ENCODE data around the gene METTL9.
"Not testable (repeated sequence)": the region's sequence is repeated elsewhere in the genome, so short reads cannot be mapped to it uniquely, and the experiment has no call there.

The METTL9 gene

DNA sequence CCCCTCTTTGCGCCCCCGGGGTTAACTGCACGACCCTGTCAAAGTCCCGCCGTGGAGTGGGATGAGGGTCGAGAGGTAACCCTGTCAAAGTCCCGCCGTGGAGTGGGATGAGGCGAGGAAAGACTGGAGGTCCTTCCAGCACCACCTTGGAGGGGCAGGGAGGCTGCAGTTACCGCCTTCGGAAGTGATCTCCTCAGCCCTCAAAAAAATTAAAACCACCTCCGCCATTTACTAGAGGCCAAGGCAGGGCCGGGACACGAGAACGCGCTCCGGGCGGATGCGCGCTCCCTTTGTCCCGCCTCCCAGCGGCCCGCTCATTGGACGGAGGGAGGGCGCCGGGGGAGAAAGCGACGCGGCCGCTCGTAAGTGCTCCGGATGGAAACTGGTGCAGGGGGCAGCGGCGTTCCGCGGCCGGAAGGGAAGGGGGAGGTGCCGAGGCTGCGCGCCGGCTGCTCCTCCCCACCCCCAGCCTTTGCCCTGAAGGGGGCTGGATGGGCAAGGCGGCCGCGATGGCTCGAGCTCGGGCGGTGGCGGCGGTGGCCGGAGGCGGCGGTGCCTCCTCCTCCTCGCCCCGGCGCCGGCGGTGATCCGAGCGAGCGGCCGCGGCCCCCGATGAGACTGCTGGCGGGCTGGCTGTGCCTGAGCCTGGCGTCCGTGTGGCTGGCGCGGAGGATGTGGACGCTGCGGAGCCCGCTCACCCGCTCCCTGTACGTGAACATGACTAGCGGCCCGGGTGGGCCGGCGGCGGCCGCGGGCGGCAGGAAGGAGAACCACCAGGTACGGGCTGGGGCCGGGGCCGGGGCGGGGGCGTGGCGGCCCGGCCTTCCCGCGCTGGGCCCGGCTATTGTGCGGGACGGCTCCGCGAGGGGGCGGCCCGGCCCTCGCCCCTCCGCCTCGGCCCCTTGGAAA, at the start of gene METTL9:
Gene METTL9, plus strand, starts transcription at position 456 of the 909 bp plus-strand sequence. Its CDS starts 157 bp downstream, at position 613.
- in situ Hi-C loops (cut with MboI; ENCODE audit: low sequenced_read_pairs) = loop anchor here (25.0 kb wide), 1 partner anchor 338 kb away; no protein-coding TSS in a partner anchor

DNA sequence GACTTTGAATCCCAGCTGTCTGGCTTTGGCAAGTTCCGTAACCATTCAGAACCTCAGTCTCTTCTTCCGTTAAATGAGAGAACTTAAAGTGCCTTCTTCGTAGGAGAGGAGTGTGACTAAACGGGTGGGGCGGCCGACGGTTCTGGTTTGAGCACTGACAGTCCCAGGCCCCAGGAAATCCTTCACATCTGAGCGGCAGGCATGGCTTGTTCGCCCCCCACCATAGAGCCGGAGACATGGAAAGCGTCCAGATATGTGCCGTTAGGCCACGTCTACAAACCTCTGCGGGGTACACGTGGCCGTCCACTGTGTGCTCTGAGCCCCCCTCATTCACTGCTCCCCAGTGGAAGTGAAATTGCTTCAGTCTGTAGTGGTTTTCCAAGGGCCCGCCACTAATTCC, 49.4 kb upstream of the METTL9 start:
- in situ Hi-C loops (cut with MboI; ENCODE audit: low sequenced_read_pairs) = not testable (repeated sequence)

DNA sequence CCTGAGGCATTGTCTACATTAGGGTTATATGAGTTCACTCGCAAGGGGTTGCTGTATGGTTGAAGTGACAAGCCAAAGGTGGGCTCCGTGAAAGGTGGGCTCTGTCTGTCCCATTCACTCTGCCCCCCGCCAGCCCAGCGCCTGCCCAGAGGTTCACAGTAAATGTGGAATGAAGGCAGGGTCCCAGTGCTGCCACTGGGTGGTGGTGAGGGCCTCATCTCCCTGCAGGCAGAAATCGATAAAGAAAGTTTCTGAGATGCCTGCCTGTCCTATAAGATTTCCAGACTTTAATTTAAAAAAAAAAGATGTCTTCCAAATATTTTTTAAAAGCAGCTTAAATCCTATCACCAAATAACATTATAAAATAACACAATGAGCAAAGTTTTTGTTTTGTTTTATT, 48.9 kb upstream of the METTL9 start:
- in situ Hi-C loops (cut with MboI; ENCODE audit: low sequenced_read_pairs) = not testable (repeated sequence)

DNA sequence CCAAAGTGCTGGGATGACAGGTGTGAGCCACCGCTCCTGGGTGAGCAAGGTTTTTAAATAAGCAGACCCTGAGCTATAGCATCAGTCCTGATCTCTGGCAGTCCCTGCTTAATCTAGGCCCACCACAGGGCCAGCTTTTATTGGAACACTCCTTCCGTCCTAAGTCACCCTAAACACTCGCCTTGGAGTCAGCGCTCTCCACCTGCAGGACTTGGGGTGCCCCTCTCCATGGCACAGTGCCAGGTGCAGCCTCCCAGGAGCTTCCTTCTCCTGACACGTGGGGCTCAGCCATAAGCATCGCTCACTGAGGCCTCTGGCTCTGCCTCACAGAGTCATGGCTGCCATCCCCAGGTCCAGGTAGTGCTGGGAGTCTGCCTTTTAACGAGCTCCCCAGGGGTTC, 48.3 kb upstream of the METTL9 start:
- in situ Hi-C loops (cut with MboI; ENCODE audit: low sequenced_read_pairs) = not testable (repeated sequence)

DNA sequence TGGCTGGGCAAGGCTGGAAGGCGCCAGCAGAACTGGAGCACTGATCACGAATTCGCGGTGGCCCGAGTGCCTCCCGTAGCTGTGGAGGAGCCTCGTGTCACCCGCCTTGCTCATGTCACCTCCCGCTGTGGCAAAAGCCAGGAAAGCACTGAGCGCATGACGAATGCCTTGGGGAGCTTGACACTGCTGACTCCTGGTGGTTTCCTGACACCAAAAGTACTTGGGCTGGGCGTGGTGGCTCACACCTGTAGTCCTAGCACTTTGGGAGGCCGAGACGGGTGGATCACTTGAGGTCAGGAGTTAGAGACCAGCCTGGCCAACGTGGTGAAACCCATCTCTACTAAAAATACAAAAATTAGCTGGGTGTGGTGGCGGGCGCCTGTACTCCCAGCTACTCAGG, 47.8 kb upstream of the METTL9 start:
- in situ Hi-C loops (cut with MboI; ENCODE audit: low sequenced_read_pairs) = not testable (repeated sequence)

DNA sequence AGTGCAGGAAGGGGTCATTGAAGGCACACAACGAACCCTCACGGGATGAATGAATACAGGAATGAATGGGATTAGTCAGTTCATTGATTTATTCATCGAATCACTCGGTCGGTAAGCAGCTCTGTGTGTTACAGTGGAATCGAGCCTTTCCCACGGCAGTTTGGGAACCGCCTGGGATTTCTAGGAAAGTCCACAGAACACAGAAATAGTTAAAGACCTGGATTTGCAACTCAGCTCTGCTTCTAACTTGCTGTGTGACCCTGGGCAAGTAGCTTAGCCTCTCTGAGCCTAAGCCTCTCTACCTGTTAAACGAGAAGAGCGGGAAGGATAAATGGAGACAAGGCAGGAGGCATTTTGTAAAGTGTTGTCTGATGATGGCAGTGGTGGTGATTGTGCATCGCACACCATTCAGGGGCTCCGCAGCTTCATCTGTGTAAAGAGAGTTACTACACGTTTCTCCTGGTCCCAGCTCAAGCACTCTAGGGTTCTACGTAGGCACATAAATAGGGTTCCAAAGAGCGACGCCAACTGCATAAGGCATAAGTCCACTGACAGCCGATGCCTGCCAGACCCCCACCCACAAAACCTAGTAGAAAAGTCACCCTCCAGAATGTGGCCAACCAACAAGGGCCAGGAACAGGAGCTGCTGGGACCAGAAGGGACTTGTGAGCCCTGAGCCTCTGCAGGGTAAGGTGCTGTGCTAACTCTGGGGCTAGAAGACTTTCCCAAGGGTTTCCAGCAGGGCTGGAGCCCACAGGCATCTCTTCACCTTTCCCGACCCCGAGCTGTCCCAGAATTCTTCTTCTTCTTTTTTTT, 45.7 kb upstream of the METTL9 start:
- in situ Hi-C loops (cut with MboI; ENCODE audit: low sequenced_read_pairs) = not testable (repeated sequence)

DNA sequence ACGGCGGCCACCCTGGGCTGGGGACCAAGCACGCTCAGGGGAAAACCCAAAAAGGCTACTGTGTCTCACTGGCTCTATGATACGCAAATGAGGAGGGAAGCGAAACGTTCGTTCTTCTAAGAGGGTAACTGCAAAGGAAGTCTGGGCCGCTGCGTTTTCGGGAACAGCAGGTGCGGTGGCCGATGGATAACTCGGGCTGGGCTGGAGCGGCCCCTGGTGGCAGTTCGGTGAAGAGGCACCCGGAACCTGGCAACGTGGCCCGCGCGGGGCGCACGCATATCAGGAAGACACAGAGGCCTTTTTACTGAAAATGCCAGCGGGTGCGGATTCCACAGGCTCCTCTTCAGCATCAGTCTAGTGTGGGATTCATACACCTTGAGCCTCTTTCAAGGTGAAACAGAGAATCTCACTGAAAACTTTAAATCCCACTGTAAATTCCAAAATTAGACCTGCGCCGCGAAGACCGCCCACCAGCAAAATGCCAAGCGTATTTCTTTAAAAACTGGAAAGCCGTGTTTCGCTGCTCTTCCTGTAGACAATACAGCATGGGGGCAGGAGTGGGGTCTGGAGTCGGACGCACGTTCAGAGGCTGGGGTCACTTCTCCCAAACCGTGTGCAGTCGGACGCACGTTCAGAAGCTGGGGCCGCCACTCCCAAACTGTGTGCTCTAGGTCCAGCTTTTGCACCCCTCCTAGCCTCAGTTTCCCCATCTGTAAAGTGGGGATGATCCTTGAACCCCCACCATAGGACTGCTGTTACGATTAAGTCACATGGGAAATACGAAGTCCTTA, 44.4 kb upstream of the METTL9 start:
- in situ Hi-C loops (cut with MboI; ENCODE audit: low sequenced_read_pairs) = no loop called here

DNA sequence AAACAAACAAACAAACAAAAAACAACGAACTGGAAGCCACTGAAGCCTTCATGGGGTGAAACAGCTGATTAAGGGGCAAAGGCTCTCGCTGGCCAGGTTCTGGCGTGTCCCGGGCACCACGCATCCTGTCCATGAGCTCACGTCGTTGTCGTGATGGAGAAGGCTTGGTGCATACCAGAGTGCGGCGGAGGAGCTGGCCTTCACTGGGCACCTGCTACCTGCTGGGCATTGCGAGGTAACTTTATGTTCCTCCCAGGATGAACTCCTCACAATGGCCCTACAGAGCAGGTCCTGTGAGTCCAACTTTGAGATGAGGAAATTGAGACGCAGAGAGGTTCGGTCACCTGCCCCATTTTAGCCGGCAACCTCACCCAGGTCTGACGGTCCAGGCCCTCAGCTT, 43.8 kb upstream of the METTL9 start:
- in situ Hi-C loops (cut with MboI; ENCODE audit: low sequenced_read_pairs) = not testable (repeated sequence)

DNA sequence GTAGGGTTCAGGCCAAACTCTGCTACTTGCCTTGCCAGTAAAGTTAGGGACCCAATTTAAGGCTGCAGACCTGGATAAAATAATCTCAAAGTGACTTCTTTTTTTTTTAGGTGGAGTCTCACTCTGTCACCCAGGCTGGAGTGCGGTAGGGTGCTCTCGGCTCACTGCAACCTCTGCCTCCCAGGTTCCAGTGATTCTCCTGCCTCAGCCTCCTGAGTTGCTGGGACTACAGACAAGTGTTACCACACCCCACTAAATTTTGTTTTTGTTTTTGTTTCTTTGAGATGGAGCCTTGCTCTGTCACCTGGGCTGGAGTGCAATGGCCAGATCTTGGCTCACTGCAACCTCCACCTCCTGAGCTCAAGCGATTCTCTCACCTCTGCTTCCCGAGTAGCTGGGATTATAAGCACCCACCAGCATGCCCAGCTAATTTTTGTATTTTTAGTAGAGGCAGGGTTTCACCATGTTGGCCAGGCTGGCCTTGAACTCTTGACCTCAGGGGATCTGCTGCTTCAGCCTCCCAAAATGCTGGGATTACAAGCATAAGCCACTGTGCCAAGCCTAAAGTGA, 43.3 kb upstream of the METTL9 start:
- in situ Hi-C loops (cut with MboI; ENCODE audit: low sequenced_read_pairs) = not testable (repeated sequence)

DNA sequence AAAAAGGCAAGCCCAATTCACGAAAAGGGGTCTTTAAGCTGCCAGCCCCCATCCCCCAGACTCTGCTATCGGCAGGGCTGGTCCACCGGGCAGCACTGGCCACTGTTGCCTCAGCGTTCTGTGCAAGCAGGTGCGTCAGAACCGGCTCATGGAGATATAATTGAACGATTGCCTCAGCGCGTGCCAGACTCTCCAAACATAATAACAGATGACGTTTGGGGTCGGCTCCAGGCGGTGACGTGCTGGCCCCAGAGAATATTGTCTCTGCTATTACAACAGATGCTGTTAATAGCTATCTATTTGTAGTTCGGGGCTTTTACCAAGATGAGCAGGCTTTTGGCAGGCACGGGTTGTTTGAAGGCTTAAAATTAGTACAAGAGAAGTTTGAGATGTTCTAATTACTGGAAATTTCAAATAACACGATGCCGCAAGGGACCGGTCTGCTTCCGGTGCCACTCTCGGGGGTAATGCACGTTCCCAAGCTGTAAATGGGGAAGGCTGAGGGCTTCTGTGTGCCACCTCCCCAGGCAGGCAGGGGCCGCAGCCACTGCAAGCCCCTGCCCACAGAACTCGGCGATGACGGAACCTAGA, 42.6 kb upstream of the METTL9 start:
- in situ Hi-C loops (cut with MboI; ENCODE audit: low sequenced_read_pairs) = not testable (repeated sequence)

DNA sequence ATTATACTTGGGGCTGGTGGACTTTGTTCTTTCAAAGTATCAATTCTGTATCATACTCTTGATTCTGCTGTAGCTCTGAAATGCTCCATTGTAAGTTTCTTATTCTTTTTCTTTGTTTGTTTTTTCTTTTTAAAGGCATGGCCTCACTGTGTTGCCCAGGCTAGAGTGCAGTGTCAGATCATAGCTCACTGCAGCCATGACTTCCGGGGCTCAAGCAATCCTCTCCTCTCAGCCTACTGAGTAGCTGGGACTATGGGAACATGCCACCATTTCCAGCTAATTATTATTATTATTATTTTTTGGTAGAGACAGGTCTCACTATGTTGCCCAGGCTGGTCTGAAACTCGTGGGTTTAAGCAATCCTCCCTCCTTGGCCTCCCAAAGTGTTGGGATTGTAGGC, 38.9 kb upstream of the METTL9 start:
- in situ Hi-C loops (cut with MboI; ENCODE audit: low sequenced_read_pairs) = no loop called here

DNA sequence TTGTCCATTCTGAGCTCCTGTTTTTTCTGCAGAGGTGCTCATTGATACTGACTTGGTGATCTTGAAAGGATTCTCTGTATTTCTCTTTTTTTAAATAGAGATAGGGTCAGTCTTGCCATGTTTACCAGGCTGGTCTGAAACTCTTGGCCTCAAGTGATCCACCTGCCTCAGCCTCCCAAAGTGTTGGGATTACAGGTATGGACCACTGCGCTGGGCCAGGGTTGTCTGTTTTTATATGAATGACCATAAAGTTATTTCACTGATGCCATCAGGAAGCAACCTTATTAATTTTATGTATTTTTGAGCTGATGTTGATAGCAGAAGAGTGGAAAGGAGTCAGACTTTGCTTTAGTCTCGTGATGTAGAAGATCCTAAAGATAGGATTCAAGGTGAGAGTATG, 35.7 kb upstream of the METTL9 start:
- in situ Hi-C loops (cut with MboI; ENCODE audit: low sequenced_read_pairs) = no loop called here

DNA sequence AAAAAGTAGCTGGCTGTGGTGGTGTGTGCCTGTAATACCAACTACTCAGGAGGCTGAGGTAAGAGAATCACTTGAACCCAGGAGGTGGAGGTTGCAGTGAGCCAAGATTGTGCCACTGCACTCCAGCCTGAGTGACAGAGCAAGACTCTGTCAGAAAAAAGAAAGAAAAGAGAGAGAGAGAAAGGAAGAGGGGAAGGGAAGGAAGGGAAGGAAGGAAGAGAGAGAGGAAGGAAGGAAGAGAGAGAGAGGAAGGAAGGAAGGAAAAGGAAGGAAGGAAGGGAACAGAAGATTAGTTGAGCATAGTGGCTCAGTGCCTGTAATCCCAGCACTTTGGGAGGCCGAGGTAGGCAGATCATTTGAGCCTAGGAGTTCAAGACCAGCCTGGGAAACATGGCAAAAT, 35.0 kb upstream of the METTL9 start:
- in situ Hi-C loops (cut with MboI; ENCODE audit: low sequenced_read_pairs) = not testable (repeated sequence)

DNA sequence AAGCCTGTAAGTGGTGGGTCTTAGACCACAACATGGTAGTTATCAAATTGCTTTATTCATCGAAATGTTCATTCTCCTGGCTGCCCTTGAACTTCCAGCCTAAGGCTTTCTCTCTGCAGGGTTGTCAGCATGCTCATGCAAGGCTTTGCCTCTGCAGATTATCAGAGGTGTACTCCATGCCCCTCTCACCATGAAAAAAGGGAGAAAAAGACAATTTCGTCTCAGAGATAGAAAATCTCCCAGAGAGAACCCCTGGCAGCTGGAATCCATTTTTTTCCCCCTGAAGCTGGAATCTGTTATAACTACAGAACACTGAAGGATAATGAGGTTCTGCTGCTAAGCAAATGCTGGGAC, 33.9 kb upstream of the METTL9 start:
- in situ Hi-C loops (cut with MboI; ENCODE audit: low sequenced_read_pairs) = no loop called here

DNA sequence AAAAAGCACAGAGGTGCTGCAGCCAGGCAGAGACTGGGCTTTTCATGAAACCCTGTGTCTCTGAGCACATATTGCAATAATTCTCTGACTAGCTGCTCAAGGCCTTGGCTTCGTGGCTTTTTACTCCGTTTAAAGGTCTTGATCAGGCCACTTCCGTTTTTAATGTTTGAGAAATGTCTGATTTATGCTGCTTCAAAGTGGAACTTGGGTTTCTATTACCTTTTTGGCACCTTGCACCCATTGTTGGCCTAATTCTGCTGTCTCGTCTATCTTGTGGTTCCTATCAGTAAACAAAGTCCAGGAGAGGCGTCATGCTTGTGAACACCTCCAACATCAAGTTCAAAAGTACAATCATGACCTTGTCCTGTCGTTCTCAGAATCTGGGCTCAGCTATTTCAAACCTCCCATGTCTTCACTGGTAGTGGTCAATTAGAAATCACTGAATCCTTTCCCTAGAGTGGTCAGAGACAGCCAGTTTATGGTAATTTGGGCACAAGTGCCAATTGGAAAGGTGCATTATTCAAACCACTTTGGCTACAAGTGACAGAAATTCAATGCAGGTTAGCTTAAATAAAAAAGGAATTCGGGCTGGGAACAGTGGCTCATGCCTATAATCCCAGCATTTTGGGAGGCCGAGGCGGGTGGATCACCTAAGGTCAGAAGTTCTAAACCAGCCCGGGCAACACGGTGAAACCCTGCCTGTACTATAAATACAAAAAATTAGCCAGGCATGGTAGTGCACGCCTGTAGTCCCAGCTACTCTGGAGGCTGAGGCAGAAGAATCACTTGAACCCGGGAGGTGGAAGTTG, 33.3 kb upstream of the METTL9 start:
- in situ Hi-C loops (cut with MboI; ENCODE audit: low sequenced_read_pairs) = no loop called here

DNA sequence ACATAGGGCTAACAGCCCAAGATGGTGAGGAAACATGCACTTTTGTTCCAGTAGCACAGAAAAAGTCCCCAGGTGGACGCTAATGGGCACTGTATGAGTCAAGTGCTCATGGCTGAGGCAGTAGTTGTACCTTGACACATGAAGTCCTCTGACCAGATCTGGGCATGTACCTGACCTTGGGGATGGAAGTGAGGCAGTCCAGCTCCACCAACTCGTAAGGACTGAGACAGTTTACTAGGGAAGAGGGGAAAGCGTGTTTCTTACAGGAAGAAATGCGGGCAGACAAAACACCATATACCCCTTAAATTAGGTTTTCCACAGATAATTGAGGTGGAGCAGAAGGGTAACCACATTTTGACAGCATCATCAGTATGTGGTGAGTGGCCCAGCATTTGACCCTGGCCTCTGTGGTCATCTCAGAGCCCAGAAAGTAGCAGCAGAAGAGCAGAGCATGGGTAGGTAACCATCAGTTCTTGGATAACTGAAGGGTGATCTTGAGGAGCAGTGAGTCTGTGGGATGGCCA, 32.4 kb upstream of the METTL9 start:
- in situ Hi-C loops (cut with MboI; ENCODE audit: low sequenced_read_pairs) = no loop called here

DNA sequence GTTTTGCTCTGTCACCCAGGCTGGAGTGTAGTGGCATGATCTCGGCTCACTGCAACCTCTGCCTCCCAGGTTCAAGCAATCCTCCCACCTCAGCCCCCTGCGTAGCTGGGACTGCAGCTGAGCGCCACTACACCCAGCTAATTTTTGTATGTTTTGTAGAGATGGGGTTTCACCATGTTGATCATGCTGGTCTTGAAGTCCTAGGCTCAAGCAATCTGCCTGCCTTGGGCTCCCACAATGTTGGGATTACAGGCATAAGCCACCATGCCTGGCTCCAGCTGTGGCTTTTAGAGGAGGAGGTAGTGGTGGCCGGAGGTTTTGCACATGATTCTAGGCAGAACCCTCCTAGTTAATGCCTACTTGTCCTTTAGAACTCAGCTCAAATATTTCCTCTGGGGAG, 31.9 kb upstream of the METTL9 start:
- in situ Hi-C loops (cut with MboI; ENCODE audit: low sequenced_read_pairs) = not testable (repeated sequence)

DNA sequence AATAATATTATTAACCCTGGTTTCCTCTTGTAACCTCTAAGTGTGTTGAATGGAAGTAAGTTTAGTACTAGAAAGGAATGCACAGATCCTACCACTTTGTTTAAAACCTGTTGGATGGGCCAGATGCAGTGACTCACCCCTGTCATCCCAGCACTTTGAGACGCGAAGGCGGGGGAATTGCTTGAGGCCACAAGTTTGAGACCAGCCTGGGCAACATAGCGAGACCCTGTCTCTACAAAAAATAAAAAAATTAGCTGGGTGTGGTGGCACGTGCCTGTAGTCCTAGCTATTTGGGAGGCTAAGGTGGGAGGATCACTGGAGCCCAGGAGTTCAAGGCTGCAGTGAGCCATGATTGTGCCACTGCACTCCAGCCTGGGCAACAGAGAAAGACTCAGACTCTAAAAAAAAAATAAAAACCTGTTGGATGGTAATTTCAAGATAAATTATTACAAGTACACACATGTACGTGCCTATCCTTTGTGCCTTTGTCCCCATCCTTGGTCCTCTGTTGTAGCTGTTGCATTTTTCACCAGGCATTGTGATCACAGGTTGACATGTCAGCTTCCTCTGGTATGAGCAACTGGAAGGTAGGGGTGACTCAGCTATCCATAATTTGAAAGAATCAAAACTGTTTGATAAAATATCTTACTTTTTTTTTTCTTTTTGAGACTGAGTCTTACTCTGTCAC, 30.7 kb upstream of the METTL9 start:
- in situ Hi-C loops (cut with MboI; ENCODE audit: low sequenced_read_pairs) = no loop called here

DNA sequence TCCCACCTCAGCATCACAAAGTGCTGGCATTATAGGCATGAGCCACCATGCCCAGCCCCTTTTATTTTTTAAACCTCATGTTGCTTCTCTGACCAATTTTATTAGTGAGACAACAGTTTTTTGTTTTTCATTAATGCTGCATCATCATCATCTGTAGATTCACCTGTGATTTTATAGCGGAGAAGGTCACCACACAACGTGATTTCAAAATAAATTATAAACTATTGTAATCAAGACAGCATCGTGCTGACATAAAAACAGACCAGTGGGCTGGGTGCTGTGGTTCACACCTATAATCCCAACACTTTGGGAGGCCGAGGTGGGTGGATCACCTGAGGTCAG, 28.7 kb upstream of the METTL9 start:
- in situ Hi-C loops (cut with MboI; ENCODE audit: low sequenced_read_pairs) = no loop called here
